Measurements from ENCODE around the gene CCDC85B.

The CCDC85B gene

GRCh38 chr11:65849771-65850216, 40.7 kb upstream of the CCDC85B start:
- no peak overlapping the region for H3K4me3 ChIP-seq (ENCODE audit: low read length)
- no peak for TF ChIP-seq CTCF (conservative IDR thresholded peaks at IDR 0.05; ENCODE audit: low read depth, low read length)
- DNase-seq (ENCODE audit: low read depth): no peak

- TF ChIP-seq CTCF (conservative IDR thresholded peaks at IDR 0.05; ENCODE audit: low read depth, low read length): no peak
- no peak overlapping the region for H3K4me3 ChIP-seq (ENCODE audit: low read length)
- DNase-seq (ENCODE audit: low read depth): no peak
Measured at GRCh38 chr11:65850217-65851082, 40.0 kb upstream of the CCDC85B start.

- peak; percentile 62 for TF ChIP-seq CTCF (conservative IDR thresholded peaks at IDR 0.05; ENCODE audit: low read depth, low read length)
- no peak overlapping the region for H3K4me3 ChIP-seq (ENCODE audit: low read length)
- DNase-seq (ENCODE audit: low read depth): no peak
Measured at GRCh38 chr11:65851083-65851579, 39.3 kb upstream of the CCDC85B start.

- no peak for DNase-seq (ENCODE audit: low read depth)
- no peak overlapping the region for H3K4me3 ChIP-seq (ENCODE audit: low read length)
- TF ChIP-seq CTCF (conservative IDR thresholded peaks at IDR 0.05; ENCODE audit: low read depth, low read length): no peak
Measured at GRCh38 chr11:65851811-65852507, 38.5 kb upstream of the CCDC85B start.

- no peak overlapping the region for H3K4me3 ChIP-seq (ENCODE audit: low read length)
- TF ChIP-seq CTCF (conservative IDR thresholded peaks at IDR 0.05; ENCODE audit: low read depth, low read length): no peak
- no peak for DNase-seq (ENCODE audit: low read depth)
Measured at GRCh38 chr11:65852508-65853245, 37.8 kb upstream of the CCDC85B start.

GRCh38 chr11:65853246-65853979, 37.1 kb upstream of the CCDC85B start:
- peak; percentile 29 for TF ChIP-seq CTCF (conservative IDR thresholded peaks at IDR 0.05; ENCODE audit: low read depth, low read length)
- DNase-seq (ENCODE audit: low read depth): no peak
- H3K4me3 ChIP-seq (ENCODE audit: low read length): no peak overlapping the region

All from retinal pigment epithelial cell (primary cell).